ENCODE measurements around the gene SLC25A26. TPM values are rescaled to one million over a fixed set of nuclear protein-coding genes. Genes with fewer than 3 reads are reported as not detected.

SLC25A26 gene
- polyA plus RNA-seq, 2 donors = 4.6 to 13.5 TPM

GRCh38 chr3:66405701-66406091 is 184.9 kb downstream of the SLC25A26 start:
- H3K36me3 ChIP-seq (ENCODE audit: control insufficient read depth in 2 of 2, insufficient read depth in 2 of 2, low read length in 1 of 2) = peaks cover 9 to 34% of the 10 kb centered on the region in 2 donors
- peaks cover 3% of the 10 kb centered on the region in 2 donors for H3K4me1 ChIP-seq (ENCODE audit: control insufficient read depth in 2 of 2, insufficient read depth in 2 of 2, low read length in 1 of 2)
- no peaks in the 10 kb centered on the region for H3K9me3 ChIP-seq (ENCODE audit: control insufficient read depth in 2 of 2, insufficient read depth in 1 of 2, low read depth in 1 of 2, low read length in 1 of 2)
- 79 to 83% methylated on average over 11 of the region's 11 CpGs for WGBS, 2 donors
- peak overlapping the region; percentile 4 to 58 for H3K27ac ChIP-seq (ENCODE audit: low read depth in 2 of 2, low read length in 1 of 2)
- no peaks in the 10 kb centered on the region for H3K27me3 ChIP-seq (ENCODE audit: control insufficient read depth in 1 of 2, insufficient read depth in 2 of 2, low read length in 2 of 2)
- no peak overlapping the region for H3K4me3 ChIP-seq (ENCODE audit: low read depth in 1 of 2, low read length in 2 of 2)

GRCh38 chr3:66406163-66406562 is 185.4 kb downstream of the SLC25A26 start:
- no peak overlapping the region for H3K4me3 ChIP-seq (ENCODE audit: low read depth in 1 of 2, low read length in 2 of 2)
- 74 to 83% methylated on average over 5 of the region's 5 CpGs for WGBS, 2 donors
- H3K36me3 ChIP-seq (ENCODE audit: control insufficient read depth in 2 of 2, insufficient read depth in 2 of 2, low read length in 1 of 2) = peaks cover 9 to 34% of the 10 kb centered on the region in 2 donors
- peak overlapping the region; percentile 4 to 58 for H3K27ac ChIP-seq (ENCODE audit: low read depth in 2 of 2, low read length in 1 of 2)
- no peaks in the 10 kb centered on the region for H3K27me3 ChIP-seq (ENCODE audit: control insufficient read depth in 1 of 2, insufficient read depth in 2 of 2, low read length in 2 of 2)
- peaks cover 3% of the 10 kb centered on the region in 2 donors for H3K4me1 ChIP-seq (ENCODE audit: control insufficient read depth in 2 of 2, insufficient read depth in 2 of 2, low read length in 1 of 2)
- H3K9me3 ChIP-seq (ENCODE audit: control insufficient read depth in 2 of 2, insufficient read depth in 1 of 2, low read depth in 1 of 2, low read length in 1 of 2) = no peaks in the 10 kb centered on the region

DNA sequence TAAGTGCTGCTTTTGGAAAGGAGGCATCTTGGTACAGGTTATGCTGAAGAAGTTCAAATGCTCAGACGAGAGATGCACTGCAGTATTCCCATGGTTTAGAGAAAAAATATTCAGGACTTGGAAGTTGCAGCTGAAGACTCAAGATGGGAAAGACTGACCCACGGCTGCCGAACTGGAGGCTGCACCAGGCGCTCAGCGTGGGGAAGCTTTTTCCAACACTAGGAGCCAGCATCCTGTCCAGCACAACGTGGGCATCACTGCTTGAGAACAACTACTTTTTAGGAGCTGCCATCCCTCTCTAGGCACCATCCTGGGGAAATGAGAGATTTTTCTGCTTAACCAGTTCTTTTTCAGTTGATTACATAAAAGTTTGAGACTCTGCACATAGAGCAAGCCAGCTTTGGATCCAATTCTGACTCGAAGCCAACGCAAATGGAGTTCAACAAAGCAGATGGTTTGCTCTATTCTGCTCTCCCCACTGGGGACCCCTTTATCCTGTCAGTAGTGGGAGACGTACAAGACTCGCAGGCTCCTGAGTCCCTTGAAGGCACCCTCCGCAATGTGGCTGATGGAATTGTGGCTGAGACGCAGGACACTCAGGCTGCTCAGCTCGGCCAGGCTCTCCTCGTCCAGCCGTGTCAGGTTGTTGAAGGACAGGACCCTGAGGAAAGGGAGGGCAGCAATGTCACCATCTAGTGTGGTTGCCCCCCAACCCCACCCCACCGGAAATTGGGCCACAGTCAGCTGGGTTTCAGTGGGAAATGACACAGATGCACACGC is 186.2 kb downstream of the SLC25A26 start:
- peaks cover 9 to 32% of the 10 kb centered on the region in 2 donors for H3K36me3 ChIP-seq (ENCODE audit: control insufficient read depth in 2 of 2, insufficient read depth in 2 of 2, low read length in 1 of 2)
- peaks cover 1 to 3% of the 10 kb centered on the region in 2 donors for H3K4me1 ChIP-seq (ENCODE audit: control insufficient read depth in 2 of 2, insufficient read depth in 2 of 2, low read length in 1 of 2)
- H3K4me3 ChIP-seq (ENCODE audit: low read depth in 1 of 2, low read length in 2 of 2) = no peak overlapping the region
- WGBS, 2 donors = 77 to 81% methylated on average over 17 of the region's 17 CpGs
- H3K9me3 ChIP-seq (ENCODE audit: control insufficient read depth in 2 of 2, insufficient read depth in 1 of 2, low read depth in 1 of 2, low read length in 1 of 2) = no peaks in the 10 kb centered on the region
- H3K27me3 ChIP-seq (ENCODE audit: control insufficient read depth in 1 of 2, insufficient read depth in 2 of 2, low read length in 2 of 2) = no peaks in the 10 kb centered on the region
- peak overlapping the region in 1 of 2 donors; percentile 38 for H3K27ac ChIP-seq (ENCODE audit: low read depth in 2 of 2, low read length in 1 of 2)

DNA sequence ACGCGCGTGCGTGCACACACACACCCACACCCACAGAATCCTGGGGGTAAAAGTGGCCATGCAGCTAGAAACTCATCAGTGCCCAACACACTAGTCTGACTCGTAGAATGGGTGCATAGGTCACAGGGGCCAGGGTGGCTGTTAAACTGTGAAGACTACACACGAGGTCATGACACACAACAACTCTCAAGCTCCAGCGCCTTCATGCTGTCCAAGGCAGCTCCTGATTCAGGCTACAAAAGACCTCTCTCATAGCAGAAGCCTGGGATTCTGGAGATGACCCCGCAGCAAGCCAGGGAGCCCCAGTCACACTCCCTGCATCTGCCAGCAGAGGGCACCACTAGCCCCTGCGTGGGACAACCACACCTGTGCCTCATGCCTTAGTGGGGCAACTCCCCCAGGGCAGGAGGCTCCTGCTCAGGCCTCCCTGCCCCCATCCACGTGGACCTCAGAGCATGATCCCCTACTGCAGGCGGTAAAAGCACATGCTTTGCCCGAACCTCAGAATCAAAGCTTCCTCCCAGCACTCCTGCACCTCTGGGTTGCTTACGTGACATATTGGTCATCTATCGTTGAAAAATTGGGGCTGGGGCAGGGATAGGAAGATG is 186.9 kb downstream of the SLC25A26 start:
- WGBS, 2 donors = 57 to 59% methylated on average over 14 of the region's 14 CpGs
- peaks cover 14 to 38% of the 10 kb centered on the region in 2 donors for H3K36me3 ChIP-seq (ENCODE audit: control insufficient read depth in 2 of 2, insufficient read depth in 2 of 2, low read length in 1 of 2)

DNA sequence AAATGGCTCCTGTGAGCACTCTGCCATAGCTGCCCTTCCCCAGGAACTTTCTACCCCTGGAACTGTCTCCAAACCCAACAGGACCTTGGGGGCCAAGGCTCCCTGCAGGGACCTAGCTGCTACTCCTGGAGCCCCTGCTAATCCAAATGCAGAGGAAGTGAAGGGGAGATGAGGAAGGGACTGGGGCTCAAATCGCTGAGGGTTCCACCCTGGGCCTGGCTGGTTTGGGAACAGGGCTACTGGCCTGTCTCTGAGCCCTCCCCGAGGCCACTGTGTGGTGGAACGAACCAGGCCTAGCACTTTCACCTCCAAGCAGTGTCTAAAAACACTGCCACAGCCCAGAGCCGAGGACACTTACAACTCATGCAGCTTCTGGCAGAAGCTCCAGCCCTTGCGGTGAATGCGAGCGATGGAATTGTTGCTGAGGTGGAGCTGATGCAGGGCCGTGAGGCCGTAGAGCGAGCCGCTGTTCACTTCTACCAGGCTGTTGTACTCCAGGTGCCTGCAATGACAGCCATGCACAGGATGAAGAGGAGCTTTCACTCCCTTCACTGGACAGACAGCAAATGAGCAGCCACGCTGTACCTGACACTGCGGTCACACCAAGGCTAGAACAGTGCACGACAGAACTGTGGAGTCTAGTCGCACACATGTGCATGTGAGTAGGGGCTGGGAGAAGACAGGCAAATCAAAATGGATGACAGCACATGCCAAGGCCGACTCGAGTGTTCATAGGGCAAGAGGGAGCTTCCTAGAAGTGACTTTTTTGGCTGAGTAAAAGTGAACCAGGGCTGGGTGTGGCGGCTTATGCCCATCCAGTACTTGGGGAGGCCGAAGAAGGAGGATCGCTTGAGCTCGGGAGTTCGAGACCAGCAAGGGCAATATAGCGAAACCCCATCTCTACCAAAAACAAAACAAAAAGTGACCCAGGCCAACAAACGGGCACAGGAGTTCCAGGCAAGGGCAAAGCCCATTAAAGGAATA is 189.3 kb downstream of the SLC25A26 start:
- peaks cover 16 to 39% of the 10 kb centered on the region in 2 donors for H3K36me3 ChIP-seq (ENCODE audit: control insufficient read depth in 2 of 2, insufficient read depth in 2 of 2, low read length in 1 of 2)

More for the DNA sequence above, 186.9 kb downstream of the SLC25A26 start:
- Histone ChIP-seq H3K4me1 (ENCODE audit: control insufficient read depth in 2 of 2, insufficient read depth in 2 of 2, low read length in 1 of 2) (peaks cover 0 to 6% of the 10 kb centered on the region in 2 donors), H3K27ac (ENCODE audit: low read depth in 2 of 2, low read length in 1 of 2) (no peak overlapping the region), H3K27me3 (ENCODE audit: control insufficient read depth in 1 of 2, insufficient read depth in 2 of 2, low read length in 2 of 2) (no peaks in the 10 kb centered on the region), H3K4me3 (ENCODE audit: low read depth in 1 of 2, low read length in 2 of 2) (no peak overlapping the region), H3K9me3 (ENCODE audit: control insufficient read depth in 2 of 2, insufficient read depth in 1 of 2, low read depth in 1 of 2, low read length in 1 of 2) (no peaks in the 10 kb centered on the region)

GRCh38 chr3:66410976-66411375 is 190.2 kb downstream of the SLC25A26 start:
- Histone ChIP-seq H3K9me3 (ENCODE audit: control insufficient read depth in 2 of 2, insufficient read depth in 1 of 2, low read depth in 1 of 2, low read length in 1 of 2) (no peaks in the 10 kb centered on the region), H3K4me1 (ENCODE audit: control insufficient read depth in 2 of 2, insufficient read depth in 2 of 2, low read length in 1 of 2) (peaks cover 3 to 7% of the 10 kb centered on the region in 2 donors), H3K4me3 (ENCODE audit: low read depth in 1 of 2, low read length in 2 of 2) (no peak overlapping the region), H3K27ac (ENCODE audit: low read depth in 2 of 2, low read length in 1 of 2) (no peak overlapping the region), H3K27me3 (ENCODE audit: control insufficient read depth in 1 of 2, insufficient read depth in 2 of 2, low read length in 2 of 2) (no peaks in the 10 kb centered on the region), H3K36me3 (ENCODE audit: control insufficient read depth in 2 of 2, insufficient read depth in 2 of 2, low read length in 1 of 2) (peaks cover 16 to 36% of the 10 kb centered on the region in 2 donors)
- WGBS, 2 donors = 94 to 98% methylated on average over 7 of the region's 7 CpGs

More for the DNA sequence above, 189.3 kb downstream of the SLC25A26 start:
- Histone ChIP-seq H3K4me1 (ENCODE audit: control insufficient read depth in 2 of 2, insufficient read depth in 2 of 2, low read length in 1 of 2) (peaks cover 3 to 7% of the 10 kb centered on the region in 2 donors), H3K4me3 (ENCODE audit: low read depth in 1 of 2, low read length in 2 of 2) (no peak overlapping the region), H3K9me3 (ENCODE audit: control insufficient read depth in 2 of 2, insufficient read depth in 1 of 2, low read depth in 1 of 2, low read length in 1 of 2) (no peaks in the 10 kb centered on the region), H3K27ac (ENCODE audit: low read depth in 2 of 2, low read length in 1 of 2) (no peak overlapping the region), H3K27me3 (ENCODE audit: control insufficient read depth in 1 of 2, insufficient read depth in 2 of 2, low read length in 2 of 2) (no peaks in the 10 kb centered on the region)
- 91 to 94% methylated on average over 24 of the region's 24 CpGs for WGBS, 2 donors

DNA sequence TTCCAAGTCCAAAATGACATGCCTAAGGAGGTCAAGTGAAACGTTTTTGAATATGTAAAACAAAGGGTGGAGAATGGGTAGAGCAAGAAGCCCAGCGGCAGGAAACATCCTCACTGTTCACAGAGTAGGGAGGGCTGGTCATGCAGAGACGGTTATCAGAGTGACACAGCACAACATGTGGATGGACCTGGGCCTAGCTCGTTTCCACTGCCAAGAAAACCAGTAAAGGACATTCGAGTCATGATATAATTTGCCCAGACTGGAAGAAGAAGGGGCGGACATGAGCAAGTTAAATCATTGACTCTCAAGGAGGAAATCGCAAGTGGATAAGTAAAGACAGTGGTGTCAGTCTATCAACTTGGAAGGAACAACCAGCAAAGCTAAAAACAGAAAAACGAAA is 190.7 kb downstream of the SLC25A26 start:
- Histone ChIP-seq H3K36me3 (ENCODE audit: control insufficient read depth in 2 of 2, insufficient read depth in 2 of 2, low read length in 1 of 2) (peaks cover 16 to 32% of the 10 kb centered on the region in 2 donors), H3K4me1 (ENCODE audit: control insufficient read depth in 2 of 2, insufficient read depth in 2 of 2, low read length in 1 of 2) (peaks cover 3 to 7% of the 10 kb centered on the region in 2 donors), H3K27me3 (ENCODE audit: control insufficient read depth in 1 of 2, insufficient read depth in 2 of 2, low read length in 2 of 2) (no peaks in the 10 kb centered on the region), H3K27ac (ENCODE audit: low read depth in 2 of 2, low read length in 1 of 2) (no peak overlapping the region), H3K4me3 (ENCODE audit: low read depth in 1 of 2, low read length in 2 of 2) (no peak overlapping the region), H3K9me3 (ENCODE audit: control insufficient read depth in 2 of 2, insufficient read depth in 1 of 2, low read depth in 1 of 2, low read length in 1 of 2) (no peaks in the 10 kb centered on the region)
- 58 to 60% methylated on average over 8 of the region's 8 CpGs for WGBS, 2 donors

DNA sequence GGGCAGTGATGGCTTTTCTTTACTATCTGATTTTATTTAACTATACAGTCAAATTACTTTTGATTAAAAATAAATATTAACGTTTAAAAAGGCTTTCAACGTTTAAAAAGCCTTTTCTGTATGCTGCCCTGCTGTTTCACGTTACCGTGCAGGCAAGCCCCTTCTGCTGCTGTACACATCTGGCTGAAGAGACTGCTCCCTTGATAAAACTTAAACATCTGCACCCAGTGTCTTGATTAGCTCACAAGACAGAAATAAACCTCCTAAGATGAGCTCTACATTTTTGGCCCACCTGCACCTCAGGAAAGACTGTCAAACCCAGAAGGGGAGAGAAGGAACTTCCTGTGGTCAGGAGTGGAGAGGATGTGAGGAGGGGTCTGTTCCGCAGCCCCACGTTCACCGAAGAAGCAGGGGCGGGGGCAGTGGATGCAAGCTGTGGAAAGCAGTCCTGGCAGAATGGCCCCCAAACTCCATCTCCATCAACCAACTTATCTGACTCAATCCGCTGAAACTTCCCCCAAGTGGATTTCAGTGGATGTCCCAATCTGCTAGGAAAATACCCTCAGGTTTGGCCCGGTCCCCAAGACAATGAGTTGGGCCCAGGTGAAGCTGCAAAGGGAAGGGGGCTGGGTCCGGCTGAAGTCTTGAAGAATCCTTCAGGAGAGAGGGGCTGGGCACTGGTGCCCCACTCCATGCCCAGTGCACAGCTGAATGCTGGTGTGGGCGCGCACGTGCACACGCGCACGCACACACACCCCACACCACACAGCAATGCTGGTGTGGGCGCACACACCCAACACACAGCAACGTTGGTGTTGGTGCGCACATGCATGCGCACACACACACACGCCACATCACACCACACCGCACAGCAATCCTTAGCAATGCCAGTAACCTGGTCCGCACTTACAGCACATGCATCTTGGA is 191.4 kb downstream of the SLC25A26 start:
- no peak overlapping the region for H3K27ac ChIP-seq (ENCODE audit: low read depth in 2 of 2, low read length in 1 of 2)
- no peaks in the 10 kb centered on the region for H3K9me3 ChIP-seq (ENCODE audit: control insufficient read depth in 2 of 2, insufficient read depth in 1 of 2, low read depth in 1 of 2, low read length in 1 of 2)
- no peaks in the 10 kb centered on the region for H3K27me3 ChIP-seq (ENCODE audit: control insufficient read depth in 1 of 2, insufficient read depth in 2 of 2, low read length in 2 of 2)
- H3K4me3 ChIP-seq (ENCODE audit: low read depth in 1 of 2, low read length in 2 of 2) = no peak overlapping the region
- 81 to 84% methylated on average over 24 of the region's 24 CpGs for WGBS, 2 donors
- peaks cover 3 to 10% of the 10 kb centered on the region in 2 donors for H3K4me1 ChIP-seq (ENCODE audit: control insufficient read depth in 2 of 2, insufficient read depth in 2 of 2, low read length in 1 of 2)
- H3K36me3 ChIP-seq (ENCODE audit: control insufficient read depth in 2 of 2, insufficient read depth in 2 of 2, low read length in 1 of 2) = peaks cover 19 to 32% of the 10 kb centered on the region in 2 donors
